Stimulated activated CD4-positive, alpha-beta T cell treated with anti-CD3 and anti-CD28 coated beads, Interleukin-4, amount 100 ng/mL, for 48 hours (primary cell): ENCODE data around the gene UBE2I.
"Not testable (repeated sequence)": the region's sequence is repeated elsewhere in the genome, so short reads cannot be mapped to it uniquely, and the experiment has no call there.

Source experiments
- DNase-seq, 2 donors: peaks; one replicate each; pipeline ENCODE4 v3.0.0-alpha.2; 2020; ENCODE audit warnings: low read depth in 2 of 2

UBE2I gene

GRCh38 chr16:1313721-1314369 lies 4.4 kb downstream of the UBE2I start:
- DNase-seq = no peak

- no peak for DNase-seq
Observed at GRCh38 chr16:1314399-1315068, 5.1 kb downstream of the UBE2I start.

- no peak for DNase-seq
Observed at GRCh38 chr16:1315081-1316032, 5.9 kb downstream of the UBE2I start.

GRCh38 chr16:1316033-1316405 lies 6.6 kb downstream of the UBE2I start:
- no peak for DNase-seq

GRCh38 chr16:1317479-1318267 lies 8.2 kb downstream of the UBE2I start:
- DNase-seq = no peak

GRCh38 chr16:1318268-1318545 lies 8.8 kb downstream of the UBE2I start:
- DNase-seq = no peak

- no peak for DNase-seq
Observed at GRCh38 chr16:1319041-1319440, 9.6 kb downstream of the UBE2I start.

- no peak for DNase-seq
Observed at GRCh38 chr16:1320097-1320496, 10.7 kb downstream of the UBE2I start.

GRCh38 chr16:1320658-1321240 lies 11.3 kb downstream of the UBE2I start:
- no peak for DNase-seq

GRCh38 chr16:1322407-1322806 lies 13.0 kb downstream of the UBE2I start:
- DNase-seq = no peak

GRCh38 chr16:1323296-1324239 lies 14.1 kb downstream of the UBE2I start:
- DNase-seq = no peak

- DNase-seq = no peak
Observed at GRCh38 chr16:1324286-1324826, 14.9 kb downstream of the UBE2I start.

GRCh38 chr16:1325261-1325660 lies 15.8 kb downstream of the UBE2I start:
- no peak for DNase-seq

GRCh38 chr16:1325673-1326371 lies 16.4 kb downstream of the UBE2I start:
- no peak for DNase-seq

GRCh38 chr16:1326391-1326790 lies 17.0 kb downstream of the UBE2I start:
- no peak for DNase-seq

GRCh38 chr16:1326946-1327618 lies 17.6 kb downstream of the UBE2I start:
- no peak for DNase-seq

- no peak for DNase-seq
Observed at GRCh38 chr16:1327619-1327947, 18.1 kb downstream of the UBE2I start.

- not testable (repeated sequence) for DNase-seq
Observed at GRCh38 chr16:1328136-1328535, 18.7 kb downstream of the UBE2I start.

GRCh38 chr16:1328961-1329360 lies 19.5 kb downstream of the UBE2I start:
- DNase-seq = not testable (repeated sequence)
